HG03575 (cell line): ENCODE measurements around the gene MAVS.

Experiments used
- ATAC-seq: cut with Tn5 transposase; IDR thresholded peaks from one replicate; pipeline ENCODE4 v1.9.1; 2021; ENCODE audit not compliant: unreplicated experiment, insufficient number of reproducible peaks, low FRiP score; ENCODE audit errors: extremely low read depth

Gene MAVS

DNA sequence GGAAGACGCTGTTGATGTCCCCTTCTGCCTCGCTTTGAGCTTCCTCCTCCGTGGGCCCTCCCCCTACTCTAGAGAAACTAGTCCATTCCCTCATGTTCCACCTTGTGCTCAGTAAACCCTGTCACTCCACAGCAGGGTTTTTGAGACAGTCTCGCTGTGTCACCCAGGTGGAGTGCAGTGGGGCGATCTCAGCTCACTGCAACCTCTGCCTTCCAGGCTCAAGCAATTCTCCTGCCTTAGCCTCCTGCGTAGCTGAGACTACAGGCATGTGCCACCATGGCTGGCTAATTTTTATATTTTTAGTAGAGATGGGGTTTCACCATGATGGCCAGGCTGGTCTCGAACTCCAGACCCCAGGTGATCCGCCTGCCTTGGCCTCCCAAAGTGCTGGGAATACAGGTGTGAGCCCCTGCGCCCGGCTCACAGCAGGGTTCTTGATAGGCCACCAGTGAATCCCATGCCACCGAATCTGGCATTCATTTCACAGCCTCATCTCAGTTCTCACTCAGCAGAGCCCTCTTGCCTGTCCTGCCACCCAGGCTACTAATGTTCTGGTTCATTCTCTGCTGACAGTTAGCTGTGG, 78.6 kb downstream of the MAVS start:
- no peak for ATAC-seq
